ENCODE measurements around the gene PPP6R1. TPM values are rescaled to one million over a fixed set of nuclear protein-coding genes. Genes with fewer than 3 reads are reported as not detected.
"Not testable (repeated sequence)": the region's sequence is repeated elsewhere in the genome, so short reads cannot be mapped to it uniquely, and the experiment has no call there.

Gene PPP6R1
- total RNA-seq, 8 experiments from 2014 or later = 18.3 to 77.0 (median 26.7) TPM

DNA sequence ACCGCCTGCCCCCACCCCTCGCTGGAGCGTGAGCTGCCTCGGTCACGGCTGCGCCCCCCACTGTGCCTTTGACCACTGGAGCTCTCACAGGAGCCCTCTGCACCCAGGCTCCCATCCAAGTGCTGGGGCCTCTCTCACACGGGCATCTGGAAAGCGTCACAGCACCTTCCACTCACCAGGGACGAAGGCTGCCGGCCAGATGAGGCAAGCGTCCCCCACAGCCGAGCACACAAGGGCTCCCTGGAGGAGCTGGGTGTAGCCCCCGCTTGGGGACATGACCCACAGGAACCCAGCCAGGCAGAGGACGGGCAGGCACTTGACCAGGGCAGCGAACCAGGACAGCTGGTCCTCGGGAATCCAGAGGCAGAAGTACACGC lies 30.8 kb downstream of the PPP6R1 start:
- WGBS, 10 experiments = 63 to 85% (median 80%) methylated on average over 2 to 11 of the region's 17 CpGs; no CpG with 5 or more reads in 5 of the 10 experiments
- Histone ChIP-seq H3K27ac (no peak overlapping the region), H3K4me1 (replicated peaks in 1 of 2) (no peaks in the 10 kb centered on the region), H3K4me3 (no peak overlapping the region)
- in situ Hi-C loops (cut with MboI; ENCODE audit: low pct_unique_long_range_greater_than_20kb in 2 of 9, low sequenced_read_pairs in 9 of 9, unreplicated experiment in 9 of 9) = no loop called here
- ATAC-seq (replicated peaks in 6 of 8) = peak in 2 of 8 experiments; percentile 1 to 4

DNA sequence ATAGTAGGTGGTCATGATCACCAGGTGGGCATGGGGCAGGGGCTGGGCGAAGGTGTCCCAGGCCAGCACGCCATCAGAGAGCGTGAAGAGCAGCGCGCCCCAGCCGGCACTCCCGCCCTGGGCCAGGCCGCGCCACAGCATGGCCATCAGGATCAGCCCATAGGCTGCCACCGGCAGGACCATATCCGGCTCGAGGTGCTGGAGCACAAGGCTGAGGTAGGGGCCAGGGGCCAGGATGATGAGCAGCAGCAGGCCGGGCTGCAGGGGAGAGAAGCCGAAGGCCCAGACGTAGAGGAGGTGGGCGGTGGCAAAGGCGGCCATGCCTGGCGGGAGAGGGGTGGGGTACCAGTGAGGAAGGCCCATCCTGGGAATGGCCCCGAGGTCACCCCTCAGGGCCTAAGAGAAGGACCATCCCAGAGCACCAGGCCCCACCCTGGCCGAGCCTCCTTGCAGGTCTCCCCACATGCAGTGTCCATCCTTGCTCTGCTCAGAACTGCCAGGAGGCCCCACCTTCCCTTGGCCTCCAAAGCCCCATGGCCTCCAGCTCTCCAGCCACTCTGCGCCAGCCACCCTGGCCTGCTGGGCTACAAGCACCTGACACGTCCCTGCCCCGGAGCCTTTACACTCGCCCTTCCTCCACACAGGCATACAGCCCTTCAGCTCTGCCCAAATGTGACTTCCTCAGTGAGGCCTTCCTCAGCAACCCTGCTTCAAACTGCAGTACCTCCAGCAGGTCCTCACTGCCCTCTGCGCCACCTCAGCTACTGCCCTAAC lies 31.4 kb downstream of the PPP6R1 start:
- ATAC-seq (replicated peaks in 6 of 8) = peak in 6 of 8 experiments; percentile 10 to 22 (median 12)
- no peak overlapping the region for H3K27ac ChIP-seq
- in situ Hi-C loops (cut with MboI; ENCODE audit: low pct_unique_long_range_greater_than_20kb in 2 of 9, low sequenced_read_pairs in 9 of 9, unreplicated experiment in 9 of 9) = no loop called here
- WGBS, 10 experiments = 95 to 100% (median 99%) methylated on average over 1 to 7 of the region's 25 CpGs; no CpG with 5 or more reads in 6 of the 10 experiments
- no peak overlapping the region for H3K4me3 ChIP-seq
- no peaks in the 10 kb centered on the region for H3K4me1 ChIP-seq (replicated peaks in 1 of 2)

DNA sequence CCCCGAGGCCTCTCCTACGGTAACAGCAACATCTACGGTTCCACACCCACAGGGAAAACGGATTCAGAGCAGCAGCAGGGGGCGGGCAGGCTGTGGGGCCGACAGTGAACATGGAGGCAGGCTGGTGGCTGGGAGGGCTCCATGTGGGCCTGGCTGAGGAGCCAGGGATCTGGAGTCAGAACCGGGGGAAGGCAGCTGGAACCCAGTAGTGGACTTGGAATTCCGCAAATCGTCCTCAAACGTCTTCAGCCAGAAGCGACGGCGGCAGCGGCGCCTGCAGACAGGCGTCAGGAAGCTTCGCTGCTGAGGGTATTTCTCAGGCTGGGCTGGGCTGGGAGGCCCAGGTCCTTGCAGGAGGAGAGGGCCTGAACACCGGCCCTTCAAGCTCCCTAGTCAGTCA lies 32.0 kb downstream of the PPP6R1 start:
- Histone ChIP-seq H3K4me1 (replicated peaks in 1 of 2) (no peaks in the 10 kb centered on the region), H3K4me3 (no peak overlapping the region), H3K27ac (no peak overlapping the region)
- in situ Hi-C loops (cut with MboI; ENCODE audit: low pct_unique_long_range_greater_than_20kb in 2 of 9, low sequenced_read_pairs in 9 of 9, unreplicated experiment in 9 of 9) = no loop called here
- WGBS, 10 experiments = 66 to 72% (median 70%) methylated on average over 2 to 5 of the region's 18 CpGs; no CpG with 5 or more reads in 7 of the 10 experiments
- peak in 1 of 8 experiments; percentile 5 for ATAC-seq (replicated peaks in 6 of 8)

DNA sequence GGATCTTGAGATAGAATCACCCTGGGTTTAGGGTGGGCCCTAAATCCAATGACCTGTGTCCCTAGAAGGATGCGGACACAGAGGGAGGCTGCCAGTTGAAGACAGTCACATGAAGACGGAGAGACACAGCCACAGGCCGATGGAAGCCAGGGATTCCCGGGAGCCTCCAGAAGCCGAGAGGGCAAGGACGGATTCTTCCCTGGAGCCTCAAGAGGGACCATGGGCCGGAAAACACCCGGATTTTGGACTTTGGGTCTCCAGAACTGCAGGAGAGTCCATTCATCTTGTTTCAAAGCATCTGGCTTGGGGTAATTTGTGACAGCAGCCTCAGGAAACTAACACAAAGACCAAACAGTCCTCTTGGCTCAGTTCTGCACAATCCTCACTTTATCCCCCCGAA lies 32.5 kb downstream of the PPP6R1 start:
- WGBS, 10 experiments = 60 to 85% (median 76%) methylated on average over 1 to 6 of the region's 9 CpGs; no CpG with 5 or more reads in 4 of the 10 experiments
- in situ Hi-C loops (cut with MboI; ENCODE audit: low pct_unique_long_range_greater_than_20kb in 2 of 9, low sequenced_read_pairs in 9 of 9, unreplicated experiment in 9 of 9) = no loop called here
- Histone ChIP-seq H3K4me3 (no peak overlapping the region), H3K27ac (no peak overlapping the region), H3K4me1 (replicated peaks in 1 of 2) (no peaks in the 10 kb centered on the region)
- ATAC-seq (replicated peaks in 6 of 8) = no peak

DNA sequence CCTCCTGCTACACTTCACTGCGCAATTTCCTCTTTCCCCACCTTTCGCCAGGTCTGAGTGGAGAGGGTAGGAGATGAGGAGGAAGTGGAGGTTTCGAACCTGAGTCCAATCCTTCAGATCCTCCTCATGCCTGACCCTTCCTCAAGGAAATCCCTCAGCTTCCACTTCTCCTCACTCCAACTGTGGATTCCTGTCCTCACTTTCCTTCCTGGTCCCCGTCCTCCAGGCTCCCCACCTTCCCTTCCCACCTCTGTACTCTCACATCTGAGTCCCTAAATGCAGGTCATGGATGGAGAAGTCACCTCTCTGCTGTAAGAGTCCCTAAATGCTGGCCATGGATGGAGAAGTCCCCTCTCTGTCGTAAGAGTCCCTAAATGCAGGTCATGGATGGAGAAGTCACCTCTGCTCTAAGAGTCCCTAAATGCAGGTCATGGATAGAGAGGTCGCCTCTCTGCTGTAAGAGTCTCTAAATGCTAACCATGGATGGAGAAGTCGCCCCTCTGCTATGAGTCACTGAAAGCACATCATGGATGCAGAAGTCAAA lies 33.3 kb downstream of the PPP6R1 start:
- no peak for ATAC-seq (replicated peaks in 6 of 8)
- WGBS, 10 experiments = 57 to 100% (median 84%) methylated on average over 1 to 3 of the region's 7 CpGs; no CpG with 5 or more reads in 4 of the 10 experiments
- H3K27ac ChIP-seq = no peak overlapping the region
- H3K4me3 ChIP-seq = no peak overlapping the region
- no peaks in the 10 kb centered on the region for H3K4me1 ChIP-seq (replicated peaks in 1 of 2)
- in situ Hi-C loops (cut with MboI; ENCODE audit: low pct_unique_long_range_greater_than_20kb in 2 of 9, low sequenced_read_pairs in 9 of 9, unreplicated experiment in 9 of 9) = no loop called here

DNA sequence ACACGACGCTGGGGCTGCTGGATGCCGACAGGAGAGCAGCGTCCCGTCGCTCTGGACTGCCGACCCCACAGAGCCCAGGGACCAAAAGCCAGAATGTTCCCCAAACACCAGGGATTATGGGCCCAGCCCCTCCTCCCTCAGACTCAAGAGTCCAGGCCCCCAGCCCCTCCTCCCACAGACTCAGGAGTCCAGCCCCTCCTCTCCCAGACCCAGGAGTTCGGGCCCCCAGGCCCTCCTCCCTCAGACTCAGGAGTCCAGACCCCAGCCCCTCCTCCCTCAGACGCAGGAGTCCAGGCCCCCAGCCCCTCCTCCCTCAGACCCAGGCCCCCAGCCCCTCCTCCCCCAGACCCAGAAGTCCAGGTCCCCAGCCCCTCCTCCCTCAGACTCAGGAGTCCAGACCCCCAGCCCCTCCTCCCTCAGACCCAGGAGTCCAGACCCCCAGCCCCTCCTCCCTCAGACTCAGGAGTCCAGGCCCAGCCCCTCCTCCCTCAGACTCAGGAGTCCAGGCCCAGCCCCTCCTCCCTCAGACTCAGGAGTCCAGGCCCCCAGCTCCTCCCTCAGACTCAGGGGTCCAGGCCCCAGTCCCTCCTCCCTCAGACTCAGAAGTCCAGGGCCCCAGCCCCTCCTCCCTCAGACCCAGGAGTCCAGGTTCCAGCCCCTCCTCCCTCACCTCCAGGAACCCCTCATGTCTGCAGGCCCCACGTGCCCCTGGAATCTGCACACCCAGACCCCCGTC lies 34.0 kb downstream of the PPP6R1 start:
- in situ Hi-C loops (cut with MboI; ENCODE audit: low pct_unique_long_range_greater_than_20kb in 2 of 9, low sequenced_read_pairs in 9 of 9, unreplicated experiment in 9 of 9); ATAC-seq (replicated peaks in 6 of 8): not testable (repeated sequence)

DNA sequence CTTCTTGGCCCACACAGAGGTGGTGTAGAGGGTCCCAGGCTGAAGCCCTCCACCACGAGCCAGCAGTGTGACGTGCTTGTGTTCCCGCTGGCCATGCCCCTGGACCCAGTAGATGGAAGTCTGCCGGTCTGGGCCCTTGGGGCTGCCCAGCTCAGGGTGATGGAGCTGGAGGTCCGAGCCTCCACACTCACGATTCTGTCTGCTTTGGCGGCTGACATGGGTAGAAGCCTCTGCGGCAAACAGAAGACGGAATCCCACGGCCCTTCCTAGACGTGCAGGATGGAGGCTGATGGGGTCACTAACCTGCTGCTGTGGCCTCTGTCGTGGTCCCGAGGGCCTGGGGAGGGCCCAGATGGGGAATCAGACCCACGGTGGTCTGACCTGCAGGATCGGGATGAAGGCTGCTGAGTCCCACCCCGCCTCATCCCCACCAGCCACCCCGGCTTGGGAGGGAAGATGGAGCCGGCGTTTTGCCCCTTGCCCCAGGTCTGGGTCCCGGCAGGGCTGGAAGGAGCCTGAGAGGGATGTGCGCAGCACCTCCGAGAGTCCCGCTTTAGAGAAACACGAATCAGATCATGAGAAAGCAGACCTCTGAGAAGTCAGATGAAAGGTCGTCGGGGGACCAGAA lies 34.7 kb downstream of the PPP6R1 start:
- ATAC-seq (replicated peaks in 6 of 8) = peak in 4 of 8 experiments; percentile 7 to 22 (median 15)
- in situ Hi-C loops (cut with MboI; ENCODE audit: low pct_unique_long_range_greater_than_20kb in 2 of 9, low sequenced_read_pairs in 9 of 9, unreplicated experiment in 9 of 9) = no loop called here
- Histone ChIP-seq H3K27ac (no peak overlapping the region), H3K4me3 (no peak overlapping the region), H3K4me1 (replicated peaks in 1 of 2) (no peaks in the 10 kb centered on the region)
- 40 to 60% methylated on average over 1 to 2 of the region's 26 CpGs; no CpG with 5 or more reads in 8 of the 10 experiments for WGBS, 10 experiments

More for the DNA sequence above, 34.0 kb downstream of the PPP6R1 start:
- no CpG with 5 or more reads among the region's 11 CpGs for WGBS, 10 experiments
- H3K4me1 ChIP-seq (replicated peaks in 1 of 2); H3K4me3 ChIP-seq; H3K27ac ChIP-seq: not testable (repeated sequence)

DNA sequence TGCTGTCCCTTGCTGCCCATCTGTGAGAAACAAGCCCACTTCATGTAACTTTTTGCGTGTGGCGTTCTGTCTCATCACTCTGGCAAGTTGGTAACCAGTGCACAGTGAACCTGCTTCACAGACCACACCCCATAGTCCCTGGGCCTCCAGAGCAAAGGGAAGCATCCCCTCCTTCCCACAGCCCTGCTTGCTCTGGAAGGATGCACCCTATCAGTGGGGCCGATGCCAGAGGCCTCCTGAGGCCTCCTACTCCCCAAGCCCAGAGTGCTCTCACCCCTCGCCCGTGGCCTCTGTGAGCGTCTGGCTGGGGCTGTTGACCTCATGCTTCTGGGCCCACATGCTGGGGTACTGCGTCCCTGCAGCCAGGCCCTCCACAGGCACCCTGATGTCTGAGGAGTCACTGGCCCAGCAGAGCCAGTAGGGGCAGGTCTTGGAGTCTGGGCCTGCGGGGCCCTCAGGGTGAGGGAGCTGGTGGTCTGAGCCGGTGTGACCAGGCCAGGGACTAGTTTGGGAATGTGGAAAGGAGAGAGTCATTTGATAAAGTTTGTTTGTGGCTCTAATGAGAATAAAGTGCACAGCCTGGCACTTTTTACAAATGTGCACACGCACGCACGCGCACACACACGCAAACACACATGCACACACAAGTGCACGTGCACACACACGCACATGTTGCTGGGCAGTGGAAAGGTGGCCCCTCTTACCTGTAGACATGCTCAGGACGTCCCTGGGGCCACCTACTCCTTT lies 35.4 kb downstream of the PPP6R1 start:
- in situ Hi-C loops (cut with MboI; ENCODE audit: low pct_unique_long_range_greater_than_20kb in 2 of 9, low sequenced_read_pairs in 9 of 9, unreplicated experiment in 9 of 9) = no loop called here
- H3K4me3 ChIP-seq = no peak overlapping the region
- WGBS, 10 experiments = 70 to 100% (median 96%) methylated on average over 1 to 10 of the region's 17 CpGs; no CpG with 5 or more reads in 6 of the 10 experiments
- H3K27ac ChIP-seq = no peak overlapping the region
- peak in 5 of 8 experiments; percentile 6 to 23 (median 22) for ATAC-seq (replicated peaks in 6 of 8)
- H3K4me1 ChIP-seq (replicated peaks in 1 of 2) = no peaks in the 10 kb centered on the region

DNA sequence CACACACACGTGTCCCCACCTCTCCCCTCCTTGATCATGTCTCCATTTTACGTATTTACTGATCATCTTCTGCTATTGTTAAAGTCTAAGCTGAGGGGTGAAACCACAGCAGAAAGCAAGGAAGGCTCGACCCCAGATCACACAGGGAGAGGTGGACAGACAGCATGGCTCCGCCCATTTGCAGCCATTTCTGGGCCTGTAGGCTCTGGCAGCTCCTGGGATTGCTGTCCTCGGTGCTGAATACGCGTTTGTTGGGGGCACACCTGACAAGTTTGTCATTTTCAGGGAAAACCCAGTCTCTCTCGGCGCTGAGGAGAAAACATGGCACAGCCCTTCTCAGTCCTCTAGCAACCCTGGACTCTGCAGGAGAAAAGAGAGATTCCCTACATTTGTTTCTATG lies 38.3 kb downstream of the PPP6R1 start:
- Histone ChIP-seq H3K4me3 (no peak overlapping the region), H3K4me1 (replicated peaks in 1 of 2) (peaks cover 8 to 10% of the 10 kb centered on the region in 2 donors), H3K27ac (no peak overlapping the region)
- in situ Hi-C loops (cut with MboI; ENCODE audit: low pct_unique_long_range_greater_than_20kb in 2 of 9, low sequenced_read_pairs in 9 of 9, unreplicated experiment in 9 of 9) = no loop called here
- ATAC-seq (replicated peaks in 6 of 8) = no peak
- WGBS, 10 experiments = 53 to 90% (median 71%) methylated on average over 1 to 5 of the region's 9 CpGs; no CpG with 5 or more reads in 5 of the 10 experiments

DNA sequence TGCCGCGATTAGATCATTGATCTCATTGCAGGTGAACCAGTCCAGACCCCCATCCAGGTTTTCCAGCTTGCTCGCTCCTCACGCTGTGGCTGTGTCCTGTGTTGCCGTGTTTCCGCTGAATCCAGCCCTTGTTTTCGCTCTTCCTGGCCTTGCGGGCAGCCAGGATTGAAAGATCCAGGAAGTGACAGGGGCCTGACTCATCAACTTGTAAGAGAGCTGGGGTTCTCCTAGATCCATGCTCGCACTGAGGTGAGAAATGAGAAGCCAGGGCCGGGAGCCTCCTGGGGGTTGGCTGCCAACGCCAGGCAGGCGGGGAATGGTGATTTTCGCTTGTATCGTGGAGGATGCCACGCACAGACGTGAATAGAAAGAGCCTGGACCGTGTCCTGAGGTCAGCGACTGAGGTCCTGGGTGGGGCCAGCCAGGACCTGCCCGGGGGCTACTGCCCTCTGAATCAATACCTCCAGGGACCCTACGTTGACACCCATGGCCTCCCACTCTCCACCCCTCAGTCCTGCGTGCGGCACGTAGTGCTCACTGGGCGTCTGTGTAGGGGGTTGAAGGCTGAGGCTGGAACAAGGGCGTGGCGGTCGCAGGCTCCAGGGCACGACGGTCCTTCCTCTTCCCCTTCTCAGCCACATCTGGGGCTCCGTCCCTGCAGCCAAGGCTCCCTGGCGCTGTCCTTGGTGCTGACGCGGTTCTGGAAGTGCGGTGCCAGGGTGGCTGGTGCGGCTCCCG lies 42.2 kb downstream of the PPP6R1 start:
- peaks cover 11 to 15% of the 10 kb centered on the region in 2 donors for H3K4me1 ChIP-seq (replicated peaks in 1 of 2)
- peak overlapping the region; percentile 44 to 49 (median 47) for H3K4me3 ChIP-seq
- H3K27ac ChIP-seq = peak overlapping the region; percentile 93
- in situ Hi-C loops (cut with MboI; ENCODE audit: low pct_unique_long_range_greater_than_20kb in 2 of 9, low sequenced_read_pairs in 9 of 9, unreplicated experiment in 9 of 9) = no loop called here
- peak; percentile 85 to 93 (median 88) for ATAC-seq (replicated peaks in 6 of 8)
- WGBS, 10 experiments = 0 to 22% (median 5%) methylated on average over 2 to 17 of the region's 36 CpGs; no CpG with 5 or more reads in 3 of the 10 experiments

DNA sequence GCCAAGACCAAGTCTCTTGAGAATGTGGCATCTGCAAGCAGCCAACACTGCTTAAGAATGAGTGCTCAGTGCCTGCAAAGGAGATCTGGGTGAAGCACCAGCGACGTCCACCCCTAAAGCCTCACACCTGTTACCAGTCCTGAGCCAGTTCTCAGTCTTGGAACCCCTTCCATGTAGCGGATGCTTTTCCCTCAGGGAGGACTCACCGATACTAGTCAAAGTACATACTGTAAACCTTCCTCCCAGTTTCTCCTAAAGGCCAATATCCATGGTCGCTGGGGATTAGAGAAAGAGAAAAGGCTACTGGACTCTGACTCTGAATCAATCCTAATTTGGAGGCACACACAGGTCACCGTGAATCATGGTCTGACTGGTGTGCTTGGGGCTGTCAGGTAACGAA lies 45.3 kb downstream of the PPP6R1 start:
- in situ Hi-C loops (cut with MboI; ENCODE audit: low pct_unique_long_range_greater_than_20kb in 2 of 9, low sequenced_read_pairs in 9 of 9, unreplicated experiment in 9 of 9) = no loop called here
- H3K27ac ChIP-seq = no peak overlapping the region
- H3K4me1 ChIP-seq (replicated peaks in 1 of 2) = peaks cover 19 to 31% of the 10 kb centered on the region in 2 donors
- ATAC-seq (replicated peaks in 6 of 8) = no peak
- 60 to 100% (median 76%) methylated on average over 1 to 7 of the region's 7 CpGs; no CpG with 5 or more reads in 2 of the 10 experiments for WGBS, 10 experiments
- no peak overlapping the region for H3K4me3 ChIP-seq

DNA sequence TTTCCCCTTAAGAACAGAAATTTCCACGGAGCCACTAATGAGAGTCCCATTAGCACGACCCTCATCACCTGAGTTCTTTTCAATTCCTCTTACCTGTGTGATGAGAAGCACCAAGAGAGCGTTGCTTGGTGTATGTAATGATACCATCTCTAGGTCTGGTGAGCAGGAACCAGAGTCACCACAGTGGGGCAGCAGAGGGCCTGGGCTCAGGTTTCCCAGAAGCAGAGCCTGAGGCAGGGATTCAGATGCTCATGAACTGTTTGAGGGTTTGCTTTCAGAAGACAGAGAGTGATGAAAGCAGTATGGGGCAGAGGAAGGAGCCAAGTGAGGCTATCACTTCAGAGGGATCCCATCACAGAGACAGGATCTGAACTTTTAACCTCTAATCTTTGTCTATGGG lies 46.4 kb downstream of the PPP6R1 start:
- peak in 6 of 8 experiments; percentile 4 to 55 (median 14) for ATAC-seq (replicated peaks in 6 of 8)
- 11 to 93% (median 47%) methylated on average over 2 to 3 of the region's 3 CpGs; no CpG with 5 or more reads in 7 of the 10 experiments for WGBS, 10 experiments
- peaks cover 14 to 28% of the 10 kb centered on the region in 2 donors for H3K4me1 ChIP-seq (replicated peaks in 1 of 2)
- no peak overlapping the region for H3K4me3 ChIP-seq
- H3K27ac ChIP-seq = peak overlapping the region in 1 of 2 donors; percentile 43
- in situ Hi-C loops (cut with MboI; ENCODE audit: low pct_unique_long_range_greater_than_20kb in 2 of 9, low sequenced_read_pairs in 9 of 9, unreplicated experiment in 9 of 9) = no loop called here
